ENCODE data around the gene RPS6KA5.

DNA sequence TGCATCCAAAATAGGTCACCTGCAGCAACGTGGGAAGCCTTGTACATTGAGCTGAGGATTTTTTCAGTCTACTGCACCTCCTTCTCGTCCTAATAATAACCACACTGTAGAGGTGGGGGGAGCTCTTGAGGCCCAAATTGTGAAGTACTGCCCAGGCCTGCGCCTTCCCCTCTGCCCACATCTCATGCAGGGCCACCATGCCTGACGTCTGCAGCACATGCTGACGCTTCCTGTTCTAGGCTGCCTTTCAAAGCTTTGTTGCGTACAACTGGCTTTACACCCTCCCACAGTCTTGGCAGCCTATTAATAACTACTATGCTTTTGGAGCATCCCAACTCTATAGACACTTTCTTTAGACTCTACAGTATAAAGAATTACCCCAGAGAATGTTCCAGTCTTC is 217.7 kb downstream of the RPS6KA5 start:
- TF ChIP-seq POLR2A (IDR thresholded peaks at IDR 0.05; ENCODE audit: borderline replicate concordance, extremely low read depth, insufficient read depth, insufficient read length) (no peak), CEBPB (IDR thresholded peaks at IDR 0.05; ENCODE audit: low read depth) (no peak), POLR2AphosphoS5 (IDR thresholded peaks at IDR 0.05; ENCODE audit: low read depth, low read length) (no peak), EZH2 (IDR thresholded peaks at IDR 0.05) (no peak), EGR1 (IDR thresholded peaks at IDR 0.05; ENCODE audit: low read depth) (no peak)
- TF ChIP-seq, protein P1, sequence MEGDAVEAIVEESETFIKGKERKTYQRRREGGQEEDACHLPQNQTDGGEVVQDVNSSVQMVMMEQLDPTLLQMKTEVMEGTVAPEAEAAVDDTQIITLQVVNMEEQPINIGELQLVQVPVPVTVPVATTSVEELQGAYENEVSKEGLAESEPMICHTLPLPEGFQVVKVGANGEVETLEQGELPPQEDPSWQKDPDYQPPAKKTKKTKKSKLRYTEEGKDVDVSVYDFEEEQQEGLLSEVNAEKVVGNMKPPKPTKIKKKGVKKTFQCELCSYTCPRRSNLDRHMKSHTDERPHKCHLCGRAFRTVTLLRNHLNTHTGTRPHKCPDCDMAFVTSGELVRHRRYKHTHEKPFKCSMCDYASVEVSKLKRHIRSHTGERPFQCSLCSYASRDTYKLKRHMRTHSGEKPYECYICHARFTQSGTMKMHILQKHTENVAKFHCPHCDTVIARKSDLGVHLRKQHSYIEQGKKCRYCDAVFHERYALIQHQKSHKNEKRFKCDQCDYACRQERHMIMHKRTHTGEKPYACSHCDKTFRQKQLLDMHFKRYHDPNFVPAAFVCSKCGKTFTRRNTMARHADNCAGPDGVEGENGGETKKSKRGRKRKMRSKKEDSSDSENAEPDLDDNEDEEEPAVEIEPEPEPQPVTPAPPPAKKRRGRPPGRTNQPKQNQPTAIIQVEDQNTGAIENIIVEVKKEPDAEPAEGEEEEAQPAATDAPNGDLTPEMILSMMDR (IDR thresholded peaks at IDR 0.05 in 2 of 3, conservative IDR thresholded peaks at IDR 0.05 in 1 of 3; ENCODE audit: borderline replicate concordance in 1 of 3, insufficient read depth in 1 of 3, low read depth in 2 of 3, low read length in 2 of 3): no peak
- TF ChIP-seq, protein P2, sequence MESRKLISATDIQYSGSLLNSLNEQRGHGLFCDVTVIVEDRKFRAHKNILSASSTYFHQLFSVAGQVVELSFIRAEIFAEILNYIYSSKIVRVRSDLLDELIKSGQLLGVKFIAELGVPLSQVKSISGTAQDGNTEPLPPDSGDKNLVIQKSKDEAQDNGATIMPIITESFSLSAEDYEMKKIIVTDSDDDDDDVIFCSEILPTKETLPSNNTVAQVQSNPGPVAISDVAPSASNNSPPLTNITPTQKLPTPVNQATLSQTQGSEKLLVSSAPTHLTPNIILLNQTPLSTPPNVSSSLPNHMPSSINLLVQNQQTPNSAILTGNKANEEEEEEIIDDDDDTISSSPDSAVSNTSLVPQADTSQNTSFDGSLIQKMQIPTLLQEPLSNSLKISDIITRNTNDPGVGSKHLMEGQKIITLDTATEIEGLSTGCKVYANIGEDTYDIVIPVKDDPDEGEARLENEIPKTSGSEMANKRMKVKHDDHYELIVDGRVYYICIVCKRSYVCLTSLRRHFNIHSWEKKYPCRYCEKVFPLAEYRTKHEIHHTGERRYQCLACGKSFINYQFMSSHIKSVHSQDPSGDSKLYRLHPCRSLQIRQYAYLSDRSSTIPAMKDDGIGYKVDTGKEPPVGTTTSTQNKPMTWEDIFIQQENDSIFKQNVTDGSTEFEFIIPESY (IDR thresholded peaks at IDR 0.05; ENCODE audit: extremely low read depth, insufficient replicate concordance, low read length): no peak
- TF ChIP-seq, protein P3, sequence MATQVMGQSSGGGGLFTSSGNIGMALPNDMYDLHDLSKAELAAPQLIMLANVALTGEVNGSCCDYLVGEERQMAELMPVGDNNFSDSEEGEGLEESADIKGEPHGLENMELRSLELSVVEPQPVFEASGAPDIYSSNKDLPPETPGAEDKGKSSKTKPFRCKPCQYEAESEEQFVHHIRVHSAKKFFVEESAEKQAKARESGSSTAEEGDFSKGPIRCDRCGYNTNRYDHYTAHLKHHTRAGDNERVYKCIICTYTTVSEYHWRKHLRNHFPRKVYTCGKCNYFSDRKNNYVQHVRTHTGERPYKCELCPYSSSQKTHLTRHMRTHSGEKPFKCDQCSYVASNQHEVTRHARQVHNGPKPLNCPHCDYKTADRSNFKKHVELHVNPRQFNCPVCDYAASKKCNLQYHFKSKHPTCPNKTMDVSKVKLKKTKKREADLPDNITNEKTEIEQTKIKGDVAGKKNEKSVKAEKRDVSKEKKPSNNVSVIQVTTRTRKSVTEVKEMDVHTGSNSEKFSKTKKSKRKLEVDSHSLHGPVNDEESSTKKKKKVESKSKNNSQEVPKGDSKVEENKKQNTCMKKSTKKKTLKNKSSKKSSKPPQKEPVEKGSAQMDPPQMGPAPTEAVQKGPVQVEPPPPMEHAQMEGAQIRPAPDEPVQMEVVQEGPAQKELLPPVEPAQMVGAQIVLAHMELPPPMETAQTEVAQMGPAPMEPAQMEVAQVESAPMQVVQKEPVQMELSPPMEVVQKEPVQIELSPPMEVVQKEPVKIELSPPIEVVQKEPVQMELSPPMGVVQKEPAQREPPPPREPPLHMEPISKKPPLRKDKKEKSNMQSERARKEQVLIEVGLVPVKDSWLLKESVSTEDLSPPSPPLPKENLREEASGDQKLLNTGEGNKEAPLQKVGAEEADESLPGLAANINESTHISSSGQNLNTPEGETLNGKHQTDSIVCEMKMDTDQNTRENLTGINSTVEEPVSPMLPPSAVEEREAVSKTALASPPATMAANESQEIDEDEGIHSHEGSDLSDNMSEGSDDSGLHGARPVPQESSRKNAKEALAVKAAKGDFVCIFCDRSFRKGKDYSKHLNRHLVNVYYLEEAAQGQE (IDR thresholded peaks at IDR 0.05; ENCODE audit: low read depth): no peak

All from HCT116 (cell line).